ENCODE data around the gene ENOX2. TPM values are rescaled to one million over a fixed set of nuclear protein-coding genes. Genes with fewer than 3 reads are reported as not detected.

The ENOX2 gene
- total RNA-seq, 5 donors from 2014 or later (not counting 1 experiment from before 2014, with no cell fraction given) = 10.4 to 17.1 (median 13.5) TPM

- ChIA-PET POLR2A (no interaction called here), CTCF (no interaction called here)
- WGBS (ENCODE audit: insufficient coverage) = no CpG with 5 or more reads among the region's 2 CpGs
- Mint-ChIP-seq H3K27ac (no peak overlapping the region), H3K27me3 (peaks cover 0 to 3% of the 10 kb centered on the region in 2 donors), H3K4me3 (no peak overlapping the region), H3K9me3 (no peaks in the 10 kb centered on the region), H3K36me3 (no peaks in the 10 kb centered on the region), H3K4me1 (peaks cover 3 to 19% (median 9%) of the 10 kb centered on the region in 3 donors)
- Histone ChIP-seq H3K27me3 (replicated peaks in 1 of 2; ENCODE audit: control insufficient read depth in 2 of 2, extremely low read depth in 1 of 2, insufficient read depth in 2 of 2, low read length in 1 of 2) (no peaks in the 10 kb centered on the region), H3K9me3 (no peaks in the 10 kb centered on the region), H3K36me3 (ENCODE audit: control insufficient read depth in 2 of 2, extremely low read depth in 1 of 2, insufficient read depth in 1 of 2, low read length in 1 of 2) (no peaks in the 10 kb centered on the region), H3K4me1 (ENCODE audit: control insufficient read depth in 1 of 2, extremely low read depth in 1 of 2, insufficient read depth in 2 of 2, low read length in 2 of 2) (no peaks in the 10 kb centered on the region), H3K27ac (ENCODE audit: low read length) (no peak overlapping the region), H3K4me3 (ENCODE audit: control insufficient read depth in 1 of 2, extremely low read depth in 1 of 2, low read length in 1 of 2) (no peak overlapping the region)
- ATAC-seq (replicated peaks in 1 of 4) = no peak
- no peak for DNase-seq
Observed at GRCh38 chrX:130848763-130849162, 54.2 kb downstream of the ENOX2 start.

GRCh38 chrX:130846746-130847145, 56.3 kb downstream of the ENOX2 start:
- Histone ChIP-seq H3K36me3 (ENCODE audit: control insufficient read depth in 2 of 2, extremely low read depth in 1 of 2, insufficient read depth in 1 of 2, low read length in 1 of 2) (no peaks in the 10 kb centered on the region), H3K27me3 (replicated peaks in 1 of 2; ENCODE audit: control insufficient read depth in 2 of 2, extremely low read depth in 1 of 2, insufficient read depth in 2 of 2, low read length in 1 of 2) (no peaks in the 10 kb centered on the region), H3K4me3 (ENCODE audit: control insufficient read depth in 1 of 2, extremely low read depth in 1 of 2, low read length in 1 of 2) (no peak overlapping the region), H3K9me3 (no peaks in the 10 kb centered on the region), H3K27ac (ENCODE audit: low read length) (no peak overlapping the region), H3K4me1 (ENCODE audit: control insufficient read depth in 1 of 2, extremely low read depth in 1 of 2, insufficient read depth in 2 of 2, low read length in 2 of 2) (no peaks in the 10 kb centered on the region)
- H3K27ac Mint-ChIP-seq = no peak overlapping the region
- H3K4me1 Mint-ChIP-seq = peaks cover 3 to 21% (median 13%) of the 10 kb centered on the region in 3 donors
- no peaks in the 10 kb centered on the region for H3K9me3 Mint-ChIP-seq
- no peak overlapping the region for H3K4me3 Mint-ChIP-seq
- H3K36me3 Mint-ChIP-seq = no peaks in the 10 kb centered on the region
- DNase-seq = no peak
- no peak for ATAC-seq (replicated peaks in 1 of 4)
- peaks cover 0 to 7% of the 10 kb centered on the region in 2 donors for H3K27me3 Mint-ChIP-seq
- WGBS (ENCODE audit: insufficient coverage) = no CpG with 5 or more reads among the region's 2 CpGs
- ChIA-PET POLR2A (no interaction called here), CTCF (no interaction called here)

- no peak overlapping the region for H3K4me3 Mint-ChIP-seq
- H3K36me3 Mint-ChIP-seq = no peaks in the 10 kb centered on the region
- H3K27ac Mint-ChIP-seq = no peak overlapping the region
- H3K4me1 Mint-ChIP-seq = peaks cover 3 to 11% (median 9%) of the 10 kb centered on the region in 3 donors
- Histone ChIP-seq H3K4me1 (ENCODE audit: control insufficient read depth in 1 of 2, extremely low read depth in 1 of 2, insufficient read depth in 2 of 2, low read length in 2 of 2) (no peaks in the 10 kb centered on the region), H3K27ac (ENCODE audit: low read length) (no peak overlapping the region), H3K27me3 (replicated peaks in 1 of 2; ENCODE audit: control insufficient read depth in 2 of 2, extremely low read depth in 1 of 2, insufficient read depth in 2 of 2, low read length in 1 of 2) (no peaks in the 10 kb centered on the region), H3K36me3 (ENCODE audit: control insufficient read depth in 2 of 2, extremely low read depth in 1 of 2, insufficient read depth in 1 of 2, low read length in 1 of 2) (no peaks in the 10 kb centered on the region), H3K4me3 (ENCODE audit: control insufficient read depth in 1 of 2, extremely low read depth in 1 of 2, low read length in 1 of 2) (no peak overlapping the region), H3K9me3 (no peaks in the 10 kb centered on the region)
- H3K27me3 Mint-ChIP-seq = peaks cover 0 to 4% of the 10 kb centered on the region in 2 donors
- no peak for ATAC-seq (replicated peaks in 1 of 4)
- no peak for DNase-seq
- WGBS (ENCODE audit: insufficient coverage) = no CpG with 5 or more reads among the region's 3 CpGs
- CTCF ChIA-PET = interaction anchor here in 1 of 2 donors (0.6 kb wide), 1 partner anchor 57 kb away, joined by 3 read pairs; no protein-coding TSS in a partner anchor
- no peaks in the 10 kb centered on the region for H3K9me3 Mint-ChIP-seq
- POLR2A ChIA-PET = no interaction called here
Observed at GRCh38 chrX:130841776-130842175, 61.2 kb downstream of the ENOX2 start.

- ATAC-seq (replicated peaks in 1 of 4) (no peak), DNase-seq (no peak)
- Mint-ChIP-seq H3K27ac (no peak overlapping the region), H3K9me3 (no peaks in the 10 kb centered on the region), H3K4me3 (no peak overlapping the region), H3K4me1 (peaks cover 8 to 12% (median 11%) of the 10 kb centered on the region in 3 donors), H3K36me3 (no peaks in the 10 kb centered on the region), H3K27me3 (peaks cover 0 to 4% of the 10 kb centered on the region in 2 donors)
- ChIA-PET CTCF (no interaction called here), POLR2A (no interaction called here)
- WGBS (ENCODE audit: insufficient coverage) = no CpG with 5 or more reads among the region's 2 CpGs
- Histone ChIP-seq H3K4me3 (ENCODE audit: control insufficient read depth in 1 of 2, extremely low read depth in 1 of 2, low read length in 1 of 2) (no peak overlapping the region), H3K36me3 (ENCODE audit: control insufficient read depth in 2 of 2, extremely low read depth in 1 of 2, insufficient read depth in 1 of 2, low read length in 1 of 2) (no peaks in the 10 kb centered on the region), H3K27ac (ENCODE audit: low read length) (no peak overlapping the region), H3K27me3 (replicated peaks in 1 of 2; ENCODE audit: control insufficient read depth in 2 of 2, extremely low read depth in 1 of 2, insufficient read depth in 2 of 2, low read length in 1 of 2) (no peaks in the 10 kb centered on the region), H3K4me1 (ENCODE audit: control insufficient read depth in 1 of 2, extremely low read depth in 1 of 2, insufficient read depth in 2 of 2, low read length in 2 of 2) (no peaks in the 10 kb centered on the region), H3K9me3 (no peaks in the 10 kb centered on the region)
Observed at GRCh38 chrX:130840345-130840744, 62.7 kb downstream of the ENOX2 start.

- POLR2A ChIA-PET = no interaction called here
Observed at GRCh38 chrX:130836447-130836846, 66.6 kb downstream of the ENOX2 start.

GRCh38 chrX:130834830-130835229, 68.2 kb downstream of the ENOX2 start:
- Histone ChIP-seq H3K27ac (ENCODE audit: low read length) (no peak overlapping the region), H3K9me3 (no peaks in the 10 kb centered on the region), H3K4me1 (ENCODE audit: control insufficient read depth in 1 of 2, extremely low read depth in 1 of 2, insufficient read depth in 2 of 2, low read length in 2 of 2) (no peaks in the 10 kb centered on the region), H3K4me3 (ENCODE audit: control insufficient read depth in 1 of 2, extremely low read depth in 1 of 2, low read length in 1 of 2) (no peak overlapping the region), H3K36me3 (ENCODE audit: control insufficient read depth in 2 of 2, extremely low read depth in 1 of 2, insufficient read depth in 1 of 2, low read length in 1 of 2) (no peaks in the 10 kb centered on the region), H3K27me3 (replicated peaks in 1 of 2; ENCODE audit: control insufficient read depth in 2 of 2, extremely low read depth in 1 of 2, insufficient read depth in 2 of 2, low read length in 1 of 2) (no peaks in the 10 kb centered on the region)
- ATAC-seq (replicated peaks in 1 of 4) (no peak), DNase-seq (no peak)
- Mint-ChIP-seq H3K36me3 (peaks cover 3% of the 10 kb centered on the region), H3K9me3 (no peaks in the 10 kb centered on the region), H3K4me1 (peaks cover 10 to 29% (median 19%) of the 10 kb centered on the region in 3 donors), H3K27ac (no peak overlapping the region), H3K27me3 (no peaks in the 10 kb centered on the region), H3K4me3 (no peak overlapping the region)
- WGBS (ENCODE audit: insufficient coverage) = no CpG with 5 or more reads among the region's 1 CpG
- ChIA-PET POLR2A (no interaction called here), CTCF (no interaction called here)

More at GRCh38 chrX:130836447-130836846, 66.6 kb downstream of the ENOX2 start:
- ATAC-seq (replicated peaks in 1 of 4) = no peak
- Histone ChIP-seq H3K36me3 (ENCODE audit: control insufficient read depth in 2 of 2, extremely low read depth in 1 of 2, insufficient read depth in 1 of 2, low read length in 1 of 2) (no peaks in the 10 kb centered on the region), H3K27ac (ENCODE audit: low read length) (no peak overlapping the region), H3K27me3 (replicated peaks in 1 of 2; ENCODE audit: control insufficient read depth in 2 of 2, extremely low read depth in 1 of 2, insufficient read depth in 2 of 2, low read length in 1 of 2) (no peaks in the 10 kb centered on the region), H3K4me3 (ENCODE audit: control insufficient read depth in 1 of 2, extremely low read depth in 1 of 2, low read length in 1 of 2) (no peak overlapping the region), H3K4me1 (ENCODE audit: control insufficient read depth in 1 of 2, extremely low read depth in 1 of 2, insufficient read depth in 2 of 2, low read length in 2 of 2) (no peaks in the 10 kb centered on the region), H3K9me3 (no peaks in the 10 kb centered on the region)
- no peak for DNase-seq
- Mint-ChIP-seq H3K27me3 (no peaks in the 10 kb centered on the region), H3K4me1 (peaks cover 10 to 23% (median 19%) of the 10 kb centered on the region in 3 donors), H3K27ac (no peak overlapping the region), H3K4me3 (no peak overlapping the region), H3K36me3 (no peaks in the 10 kb centered on the region), H3K9me3 (no peaks in the 10 kb centered on the region)
- 100% methylated on average over 1 of the region's 2 CpGs for WGBS (ENCODE audit: insufficient coverage)
- CTCF ChIA-PET = no interaction called here

GRCh38 chrX:130834149-130834548, 68.9 kb downstream of the ENOX2 start:
- Histone ChIP-seq H3K4me3 (ENCODE audit: control insufficient read depth in 1 of 2, extremely low read depth in 1 of 2, low read length in 1 of 2) (no peak overlapping the region), H3K27ac (ENCODE audit: low read length) (no peak overlapping the region), H3K9me3 (no peaks in the 10 kb centered on the region), H3K27me3 (replicated peaks in 1 of 2; ENCODE audit: control insufficient read depth in 2 of 2, extremely low read depth in 1 of 2, insufficient read depth in 2 of 2, low read length in 1 of 2) (no peaks in the 10 kb centered on the region), H3K4me1 (ENCODE audit: control insufficient read depth in 1 of 2, extremely low read depth in 1 of 2, insufficient read depth in 2 of 2, low read length in 2 of 2) (no peaks in the 10 kb centered on the region), H3K36me3 (ENCODE audit: control insufficient read depth in 2 of 2, extremely low read depth in 1 of 2, insufficient read depth in 1 of 2, low read length in 1 of 2) (no peaks in the 10 kb centered on the region)
- WGBS (ENCODE audit: insufficient coverage) = no CpG with 5 or more reads among the region's 1 CpG
- POLR2A ChIA-PET = no interaction called here
- ATAC-seq (replicated peaks in 1 of 4) (no peak), DNase-seq (no peak)
- H3K4me3 Mint-ChIP-seq = no peak overlapping the region
- H3K27ac Mint-ChIP-seq = no peak overlapping the region
- peaks cover 3% of the 10 kb centered on the region for H3K36me3 Mint-ChIP-seq
- CTCF ChIA-PET = no interaction called here
- H3K27me3 Mint-ChIP-seq = no peaks in the 10 kb centered on the region
- H3K9me3 Mint-ChIP-seq = no peaks in the 10 kb centered on the region
- peaks cover 10 to 29% (median 19%) of the 10 kb centered on the region in 3 donors for H3K4me1 Mint-ChIP-seq

Measured in T-cell (primary cell).